ENCODE data around the gene TIMP3.

DNA sequence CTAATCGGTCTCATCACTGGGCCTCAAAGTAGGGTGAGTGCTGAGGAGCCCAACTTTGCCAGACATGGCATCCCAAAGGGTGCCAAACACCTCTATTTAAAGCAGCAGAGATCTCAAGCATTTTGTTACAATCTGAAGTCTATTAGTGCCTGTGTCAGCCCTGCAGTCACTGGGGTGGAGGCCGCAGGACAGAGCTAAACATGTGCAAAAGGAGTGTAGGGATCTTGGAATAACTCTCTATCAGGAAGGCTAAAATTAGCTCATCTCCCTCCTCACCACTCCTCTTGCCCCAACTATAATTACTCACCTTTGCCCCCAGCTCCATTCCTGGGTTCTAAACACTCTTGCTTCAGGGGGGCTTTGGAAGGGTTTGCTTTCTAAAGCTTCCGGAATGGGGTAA, 87.5 kb downstream of the TIMP3 start:
- TF ChIP-seq, protein P1, sequence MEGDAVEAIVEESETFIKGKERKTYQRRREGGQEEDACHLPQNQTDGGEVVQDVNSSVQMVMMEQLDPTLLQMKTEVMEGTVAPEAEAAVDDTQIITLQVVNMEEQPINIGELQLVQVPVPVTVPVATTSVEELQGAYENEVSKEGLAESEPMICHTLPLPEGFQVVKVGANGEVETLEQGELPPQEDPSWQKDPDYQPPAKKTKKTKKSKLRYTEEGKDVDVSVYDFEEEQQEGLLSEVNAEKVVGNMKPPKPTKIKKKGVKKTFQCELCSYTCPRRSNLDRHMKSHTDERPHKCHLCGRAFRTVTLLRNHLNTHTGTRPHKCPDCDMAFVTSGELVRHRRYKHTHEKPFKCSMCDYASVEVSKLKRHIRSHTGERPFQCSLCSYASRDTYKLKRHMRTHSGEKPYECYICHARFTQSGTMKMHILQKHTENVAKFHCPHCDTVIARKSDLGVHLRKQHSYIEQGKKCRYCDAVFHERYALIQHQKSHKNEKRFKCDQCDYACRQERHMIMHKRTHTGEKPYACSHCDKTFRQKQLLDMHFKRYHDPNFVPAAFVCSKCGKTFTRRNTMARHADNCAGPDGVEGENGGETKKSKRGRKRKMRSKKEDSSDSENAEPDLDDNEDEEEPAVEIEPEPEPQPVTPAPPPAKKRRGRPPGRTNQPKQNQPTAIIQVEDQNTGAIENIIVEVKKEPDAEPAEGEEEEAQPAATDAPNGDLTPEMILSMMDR (IDR thresholded peaks at IDR 0.05): no peak
- no peak for TF ChIP-seq POLR2A (IDR thresholded peaks at IDR 0.05)

Data from body of pancreas (tissue), 4 donors.